ENCODE data around the gene UBXN7. TPM values are rescaled to one million over a fixed set of nuclear protein-coding genes. Genes with fewer than 3 reads are reported as not detected.
A peak's percentile ranks its signal among the peaks of the same experiment; 100 is the strongest.

Gene UBXN7
- total RNA-seq, 1 donor from 2014 or later = 82.7 TPM

DNA sequence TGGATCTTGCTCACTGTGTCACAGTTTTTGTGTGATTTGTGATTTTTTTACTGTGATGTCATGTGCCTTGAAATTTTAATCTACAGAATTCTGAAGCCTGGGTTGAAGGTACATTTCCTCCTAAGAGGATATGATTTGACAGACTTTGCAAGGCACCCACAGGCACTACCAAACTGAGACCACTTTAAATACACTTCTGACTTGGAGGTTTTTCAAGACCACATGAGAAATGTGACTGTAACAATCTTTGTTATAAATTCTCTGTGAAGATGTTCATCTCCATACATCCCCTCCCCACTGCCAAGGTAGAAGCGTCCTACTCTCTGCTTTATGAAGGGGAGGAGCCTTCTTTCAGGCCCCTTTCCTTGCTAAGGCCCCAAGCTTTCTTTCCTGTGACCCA is 22.8 kb downstream of the UBXN7 start:
- peaks cover 26% of the 10 kb centered on the region for H3K36me3 Mint-ChIP-seq (ENCODE audit: low read depth)
- peaks cover 9% of the 10 kb centered on the region for H3K9me3 Mint-ChIP-seq
- no peaks in the 10 kb centered on the region for H3K4me1 Mint-ChIP-seq
- no peaks in the 10 kb centered on the region for H3K27me3 Mint-ChIP-seq (ENCODE audit: low read depth)
- H3K27ac Mint-ChIP-seq (ENCODE audit: unreplicated experiment) = no peak overlapping the region
- DNase-seq (ENCODE audit: low read depth, low spot score) = no peak
- H3K4me3 Mint-ChIP-seq = no peak overlapping the region
- TF ChIP-seq, protein P1, sequence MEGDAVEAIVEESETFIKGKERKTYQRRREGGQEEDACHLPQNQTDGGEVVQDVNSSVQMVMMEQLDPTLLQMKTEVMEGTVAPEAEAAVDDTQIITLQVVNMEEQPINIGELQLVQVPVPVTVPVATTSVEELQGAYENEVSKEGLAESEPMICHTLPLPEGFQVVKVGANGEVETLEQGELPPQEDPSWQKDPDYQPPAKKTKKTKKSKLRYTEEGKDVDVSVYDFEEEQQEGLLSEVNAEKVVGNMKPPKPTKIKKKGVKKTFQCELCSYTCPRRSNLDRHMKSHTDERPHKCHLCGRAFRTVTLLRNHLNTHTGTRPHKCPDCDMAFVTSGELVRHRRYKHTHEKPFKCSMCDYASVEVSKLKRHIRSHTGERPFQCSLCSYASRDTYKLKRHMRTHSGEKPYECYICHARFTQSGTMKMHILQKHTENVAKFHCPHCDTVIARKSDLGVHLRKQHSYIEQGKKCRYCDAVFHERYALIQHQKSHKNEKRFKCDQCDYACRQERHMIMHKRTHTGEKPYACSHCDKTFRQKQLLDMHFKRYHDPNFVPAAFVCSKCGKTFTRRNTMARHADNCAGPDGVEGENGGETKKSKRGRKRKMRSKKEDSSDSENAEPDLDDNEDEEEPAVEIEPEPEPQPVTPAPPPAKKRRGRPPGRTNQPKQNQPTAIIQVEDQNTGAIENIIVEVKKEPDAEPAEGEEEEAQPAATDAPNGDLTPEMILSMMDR (conservative IDR thresholded peaks at IDR 0.05) = no peak

DNA sequence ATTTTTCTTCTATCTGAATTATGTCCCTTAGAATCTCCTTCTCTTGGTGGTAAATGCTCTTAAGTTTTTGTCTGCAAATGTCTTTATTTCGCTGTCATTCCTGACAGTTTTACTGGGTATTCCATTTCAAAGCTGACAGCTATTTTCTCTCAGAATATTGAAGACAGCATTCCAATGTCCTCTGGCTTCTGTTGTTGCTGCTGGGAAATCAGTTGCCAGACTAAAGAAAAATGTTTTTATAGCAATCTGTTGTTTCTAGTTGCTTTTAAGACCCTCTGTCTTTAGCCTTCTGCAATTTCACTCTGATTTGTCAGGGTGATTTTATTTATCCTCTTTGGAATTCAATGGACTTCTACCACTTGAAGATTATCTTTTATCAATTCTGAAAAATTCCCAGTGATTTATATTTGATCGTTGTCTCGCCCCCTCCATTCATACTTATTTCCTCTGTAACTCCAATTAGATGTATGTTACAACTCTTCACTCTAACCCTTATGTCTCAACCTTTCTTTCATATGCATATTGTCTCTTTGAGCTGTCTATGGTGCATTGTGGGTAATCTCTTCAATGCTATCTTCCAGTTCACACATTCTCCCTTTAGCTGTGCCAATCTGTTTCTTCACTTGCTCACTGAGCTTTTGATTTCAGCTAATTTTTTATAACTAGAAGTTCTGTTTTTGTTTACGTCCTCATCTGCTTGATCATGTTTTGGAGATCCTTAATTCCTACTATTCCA is 23.5 kb downstream of the UBXN7 start:
- H3K27ac Mint-ChIP-seq (ENCODE audit: unreplicated experiment) = no peak overlapping the region
- peaks cover 9% of the 10 kb centered on the region for H3K9me3 Mint-ChIP-seq
- TF ChIP-seq, protein P1 (conservative IDR thresholded peaks at IDR 0.05) = no peak
- no peaks in the 10 kb centered on the region for H3K4me1 Mint-ChIP-seq
- peaks cover 25% of the 10 kb centered on the region for H3K36me3 Mint-ChIP-seq (ENCODE audit: low read depth)
- no peaks in the 10 kb centered on the region for H3K27me3 Mint-ChIP-seq (ENCODE audit: low read depth)
- DNase-seq (ENCODE audit: low read depth, low spot score) = no peak
- H3K4me3 Mint-ChIP-seq = no peak overlapping the region

DNA sequence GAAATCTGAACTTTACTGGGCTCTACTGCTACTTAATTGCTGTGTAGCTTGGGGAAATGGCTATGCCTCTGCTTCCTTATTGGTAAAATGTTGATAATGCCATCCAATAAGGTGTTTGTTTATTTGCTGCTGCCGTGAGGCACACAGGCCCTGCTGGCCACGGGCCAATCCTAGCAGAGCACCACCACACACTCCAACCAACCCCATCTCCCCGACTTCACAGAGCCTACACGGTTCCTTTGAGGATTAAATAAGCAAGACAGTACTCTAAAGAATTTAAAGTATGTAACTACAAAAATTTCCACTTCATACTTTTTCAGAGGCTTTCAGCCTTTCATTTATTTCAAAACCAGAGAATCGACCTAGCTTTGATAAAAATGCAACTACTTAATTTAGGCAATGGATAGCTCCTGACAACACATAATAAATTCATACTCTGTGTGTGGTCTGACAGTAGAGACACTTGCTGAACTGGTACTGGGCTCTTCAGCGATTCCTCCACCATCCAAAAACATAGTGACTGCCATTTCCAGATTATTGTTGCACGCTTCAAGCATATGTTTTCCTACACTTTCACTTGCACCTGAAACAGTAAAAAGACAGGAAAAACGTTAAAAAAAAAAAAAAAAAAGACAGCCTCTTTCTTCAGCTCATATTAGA is 25.3 kb downstream of the UBXN7 start:
- DNase-seq (ENCODE audit: low read depth, low spot score) = no peak
- H3K36me3 Mint-ChIP-seq (ENCODE audit: low read depth) = peaks cover 22% of the 10 kb centered on the region

DNA sequence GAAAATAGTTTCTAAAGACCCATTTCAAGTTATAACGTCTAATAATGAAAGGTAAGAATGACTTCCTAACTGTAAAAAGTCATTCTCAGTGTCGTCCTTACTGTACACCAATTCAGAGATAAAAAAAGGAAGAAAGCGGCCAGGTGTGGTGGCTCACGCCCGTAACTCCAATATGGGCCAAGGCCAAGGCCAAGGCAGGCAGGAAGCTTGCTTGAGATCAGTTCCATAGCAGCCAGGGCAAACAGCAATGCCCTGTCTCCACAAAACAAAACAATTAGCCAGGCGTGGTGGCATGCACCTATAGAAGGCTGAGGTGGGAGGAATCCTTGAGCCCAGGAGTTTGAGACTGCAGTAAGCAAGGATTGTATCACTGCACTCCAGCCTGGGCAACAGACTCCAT is 31.9 kb downstream of the UBXN7 start:
- H3K4me1 Mint-ChIP-seq = no peaks in the 10 kb centered on the region
- H3K4me3 Mint-ChIP-seq = no peak overlapping the region
- H3K27me3 Mint-ChIP-seq (ENCODE audit: low read depth) = no peaks in the 10 kb centered on the region
- DNase-seq (ENCODE audit: low read depth, low spot score) = no peak
- H3K36me3 Mint-ChIP-seq (ENCODE audit: low read depth) = peaks cover 14% of the 10 kb centered on the region
- H3K9me3 Mint-ChIP-seq = no peaks in the 10 kb centered on the region
- TF ChIP-seq, protein P1 (conservative IDR thresholded peaks at IDR 0.05) = no peak
- H3K27ac Mint-ChIP-seq (ENCODE audit: unreplicated experiment) = no peak overlapping the region

More for the DNA sequence above, 25.3 kb downstream of the UBXN7 start:
- Mint-ChIP-seq H3K27me3 (ENCODE audit: low read depth) (no peaks in the 10 kb centered on the region), H3K9me3 (peaks cover 9% of the 10 kb centered on the region), H3K27ac (ENCODE audit: unreplicated experiment) (peak overlapping the region; percentile 62), H3K4me1 (no peaks in the 10 kb centered on the region), H3K4me3 (no peak overlapping the region)
- TF ChIP-seq, protein P1 (conservative IDR thresholded peaks at IDR 0.05) = no peak

DNA sequence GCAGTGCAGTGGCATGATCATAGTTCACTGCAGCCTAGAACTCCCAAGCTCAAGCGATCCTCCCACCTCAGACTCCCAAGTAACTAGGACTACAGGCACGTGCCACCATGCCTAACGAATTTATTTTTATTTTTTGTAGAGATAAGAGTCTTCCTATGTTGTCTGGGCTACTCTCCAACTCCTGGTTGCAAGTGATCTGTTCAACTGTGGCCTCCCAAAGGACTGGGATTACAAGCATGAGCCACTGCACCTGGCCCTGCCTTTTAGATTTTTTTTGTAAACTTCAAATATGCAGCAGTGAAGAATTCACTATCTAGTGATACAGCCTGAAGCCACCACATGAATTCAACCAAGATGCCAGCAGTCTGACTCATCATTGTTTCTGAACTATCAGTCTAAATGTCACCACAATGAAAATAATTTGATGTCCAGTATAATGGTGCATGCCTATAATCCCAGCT is 32.7 kb downstream of the UBXN7 start:
- Mint-ChIP-seq H3K4me1 (no peaks in the 10 kb centered on the region), H3K9me3 (no peaks in the 10 kb centered on the region), H3K36me3 (ENCODE audit: low read depth) (peaks cover 10% of the 10 kb centered on the region), H3K4me3 (no peak overlapping the region), H3K27ac (ENCODE audit: unreplicated experiment) (no peak overlapping the region), H3K27me3 (ENCODE audit: low read depth) (no peaks in the 10 kb centered on the region)
- no peak for DNase-seq (ENCODE audit: low read depth, low spot score)
- TF ChIP-seq, protein P1 (conservative IDR thresholded peaks at IDR 0.05) = no peak
